ENCODE data around the gene PRDM16. TPM values are rescaled to one million over a fixed set of nuclear protein-coding genes. Genes with fewer than 3 reads are reported as not detected.

The PRDM16 gene
- total and polyA plus RNA-seq, 2 donors (not counting 1 experiment from before 2014, with no cell fraction given): 0.03 to 0.12 TPM

- WGBS (ENCODE audit: insufficient coverage): 88% methylated on average over 4 of the region's 8 CpGs
- intact Hi-C loops (cut with micrococcal nuclease): no loop called here
- H3K27me3 ChIP-seq (replicated peaks in 1 of 4; ENCODE audit: control extremely low read depth in 1 of 4, control insufficient read depth in 3 of 4, insufficient read depth in 4 of 4, low read length in 3 of 4): peaks cover 0 to 12% (median 2%) of the 10 kb centered on the region in 4 experiments
Measured at GRCh38 chr1:3311711-3312110, 242.7 kb downstream of the PRDM16 start.

More at GRCh38 chr1:3311711-3312110, 242.7 kb downstream of the PRDM16 start:
- no peaks in the 10 kb centered on the region for H3K4me1 ChIP-seq (ENCODE audit: control insufficient read depth in 2 of 2, insufficient read depth in 2 of 2, low read length in 2 of 2)
- no peak overlapping the region for H3K9ac ChIP-seq (ENCODE audit: low read length)
- H2AFZ ChIP-seq (ENCODE audit: insufficient read depth, low read depth, low read length, poor library complexity, severe bottlenecking): no peak overlapping the region
- POLR2A ChIA-PET: no interaction called here
- peaks cover 0 to 17% (median 5%) of the 10 kb centered on the region in 3 donors for H3K9me3 ChIP-seq (ENCODE audit: control extremely low read depth in 1 of 3, control insufficient read depth in 2 of 3, insufficient read depth in 1 of 3, low read length in 2 of 3)
- H3K27ac ChIP-seq (ENCODE audit: low read length in 2 of 2): no peak overlapping the region
- TF ChIP-seq EZH2 (IDR thresholded peaks at IDR 0.05; ENCODE audit: borderline replicate concordance, insufficient read depth, low read depth, low read length, poor library complexity, severe bottlenecking): no peak
- no peak for TF ChIP-seq CTCF (IDR thresholded peaks at IDR 0.05)
- H4K20me1 ChIP-seq (ENCODE audit: control insufficient read depth, insufficient read depth, low read length, poor library complexity, severe bottlenecking): no peaks in the 10 kb centered on the region
- H3K4me1 Mint-ChIP-seq: peaks cover 11% of the 10 kb centered on the region
- peaks cover 16% of the 10 kb centered on the region for H3K27me3 Mint-ChIP-seq
- H3K9me3 Mint-ChIP-seq (ENCODE audit: insufficient read depth): peaks cover 5% of the 10 kb centered on the region
- no peak overlapping the region for H3K4me3 Mint-ChIP-seq
- CTCF ChIA-PET: no interaction called here
- no peak for ATAC-seq (ENCODE audit: low read depth)
- no peaks in the 10 kb centered on the region for H3K79me2 ChIP-seq (ENCODE audit: control insufficient read depth, insufficient read depth, low read length)
- H3K36me3 ChIP-seq (replicated peaks in 1 of 2; ENCODE audit: control extremely low read depth in 1 of 2, control insufficient read depth in 1 of 2, extremely low read depth in 1 of 2, insufficient read depth in 2 of 2, low read length in 1 of 2): no peaks in the 10 kb centered on the region
- DNase-seq: no peak
- H3K27ac Mint-ChIP-seq: no peak overlapping the region
- no peak overlapping the region for H3K4me3 ChIP-seq (ENCODE audit: control extremely low read depth in 1 of 5, extremely low read depth in 1 of 5, insufficient read depth in 1 of 5, low read depth in 2 of 5, low read length in 4 of 5)
- no peak overlapping the region for H3K4me2 ChIP-seq (replicated peaks; ENCODE audit: low read depth, low read length, poor library complexity, severe bottlenecking)
